Activated CD8-positive, alpha-beta T cell treated with anti-CD3 and anti-CD28 coated beads for 36 hours (primary cell): ENCODE data around the gene IQCE. TPM values are rescaled to one million over a fixed set of nuclear protein-coding genes. Genes with fewer than 3 reads are reported as not detected.
"Not testable (repeated sequence)": the region's sequence is repeated elsewhere in the genome, so short reads cannot be mapped to it uniquely, and the experiment has no call there.

Experiments used
- ATAC-seq: fragments of 200-7000 bp; cut with Tn5 transposase; one replicate; pipeline ENCODE4 v1.10.0; 2021; ENCODE audit warnings: mild to moderate bottlenecking, moderate library complexity
- CTCF ChIA-PET: fragments of 350-600 bp; sonication (Branson Sonifier 250); formaldehyde crosslinking; loops from one replicate; lab custom pipeline; 2021; ENCODE audit warnings: antibody characterized with exemption; lab: Charles Lee
- POLR2A ChIA-PET: fragments of 350-600 bp; sonication (Branson Sonifier 250); formaldehyde crosslinking; loops from one replicate; lab custom pipeline; 2021; ENCODE audit warnings: antibody characterized with exemption; lab: Charles Lee
- DNase-seq: peaks from one replicate; pipeline ENCODE4 v3.0.0-alpha.2; 2020
- H3K27ac Mint-ChIP-seq: one replicate; pipeline ENCODE4 v1.8.0; 2021; ENCODE audit warnings: mild to moderate bottlenecking, mixed read lengths
- H3K27me3 Mint-ChIP-seq: one replicate; pipeline ENCODE4 v1.8.0; 2021; ENCODE audit warnings: mixed read lengths
- H3K36me3 Mint-ChIP-seq: one replicate; pipeline ENCODE4 v1.8.0; 2021; ENCODE audit warnings: low read depth, mixed read lengths
- H3K4me1 Mint-ChIP-seq: one replicate; pipeline ENCODE4 v1.8.0; 2021; ENCODE audit warnings: low read depth, mixed read lengths
- H3K4me3 Mint-ChIP-seq: one replicate; pipeline ENCODE4 v1.8.0; 2021; ENCODE audit warnings: mild to moderate bottlenecking, moderate library complexity, mixed read lengths
- H3K9me3 Mint-ChIP-seq: one replicate; pipeline ENCODE4 v1.8.0; 2021; ENCODE audit warnings: mixed read lengths
- CTCF ChIP-seq: fragments of 200-600 bp; IDR thresholded peaks from one replicate; pipeline ENCODE4 v1.8.0; 2022; ENCODE audit warnings: antibody characterized with exemption, mild to moderate bottlenecking
- intact Hi-C: fragments of 100-400 bp; cut with micrococcal nuclease; formaldehyde crosslinking; loops from one replicate; pipeline ENCODE4 v1.10.0; 2022
- total RNA-seq, 2 experiments: library from RNA; stranded (reverse); gene quantifications; one replicate each; pipeline ENCODE4 v1.2.3, GENCODE V29; 2021

The IQCE gene
- total RNA-seq, 2 experiments from 2014 or later: 4.0 to 4.3 TPM

- H3K27ac Mint-ChIP-seq: no peak overlapping the region
- no peaks in the 10 kb centered on the region for H3K27me3 Mint-ChIP-seq
- H3K4me3 Mint-ChIP-seq: peak overlapping the region; percentile 76
- H3K9me3 Mint-ChIP-seq: no peaks in the 10 kb centered on the region
- CTCF ChIA-PET: interaction anchor here (1.0 to 1.5 kb wide), 3 partner anchors 12 to 91 kb away, joined by 3 to 4 read pairs (median 3); no protein-coding TSS in a partner anchor
- POLR2A ChIA-PET: interaction anchor here (0.9 to 3.0 kb wide), 7 partner anchors 12 to 154 kb away, joined by 3 to 9 read pairs (median 3); no protein-coding TSS in a partner anchor
- H3K4me1 Mint-ChIP-seq: peaks cover 23% of the 10 kb centered on the region
- intact Hi-C loops: loop anchor here (10.0 kb wide), 1 partner anchor 75 kb away; the partner anchor contains the start of gene TTYH3
- ATAC-seq: peak; percentile 8
- no peaks in the 10 kb centered on the region for H3K36me3 Mint-ChIP-seq
- TF ChIP-seq CTCF: no peak
- peak; percentile 45 for DNase-seq
Measured at GRCh38 chr7:2559283-2559950, 638 bp downstream of the IQCE start.

- CTCF ChIA-PET, POLR2A ChIA-PET, H3K9me3 Mint-ChIP-seq: not testable (repeated sequence)
Measured at GRCh38 chr7:2563955-2564354, 5.2 kb downstream of the IQCE start.

DNA sequence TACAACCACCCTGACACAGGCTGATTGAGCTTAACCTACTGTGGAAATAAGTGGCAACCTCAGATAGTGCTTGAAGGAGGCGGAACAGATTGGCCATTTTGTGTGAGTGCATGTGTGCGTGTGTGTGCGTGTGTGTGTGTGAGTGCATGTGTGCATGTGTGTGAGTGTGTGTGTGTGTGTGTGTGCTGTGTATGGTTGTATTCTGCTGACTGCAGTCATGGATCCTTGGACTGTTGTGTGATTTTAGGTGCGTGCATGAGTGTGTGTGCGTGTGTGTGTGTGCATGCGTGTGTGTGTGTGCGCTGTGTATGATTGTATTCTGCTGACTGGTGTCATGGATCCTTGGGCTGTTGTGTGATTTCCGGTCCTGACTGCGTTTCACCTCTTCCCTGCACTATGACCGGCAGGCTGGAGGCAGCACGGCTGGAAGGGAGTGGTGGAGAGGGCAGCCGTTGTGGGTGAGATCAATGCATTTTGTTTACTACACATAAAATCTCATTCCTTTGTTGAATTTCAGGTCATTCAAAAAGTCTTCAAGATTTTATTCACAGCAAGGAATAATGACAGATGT is 6.3 kb downstream of the IQCE start:
- intact Hi-C loops: no loop called here
- no peak for TF ChIP-seq CTCF
- CTCF ChIA-PET: no interaction called here
- H3K27me3 Mint-ChIP-seq: no peaks in the 10 kb centered on the region
- ATAC-seq (no peak), DNase-seq (no peak)
- no peak overlapping the region for H3K4me3 Mint-ChIP-seq
- no peaks in the 10 kb centered on the region for H3K9me3 Mint-ChIP-seq
- H3K36me3 Mint-ChIP-seq: no peaks in the 10 kb centered on the region
- POLR2A ChIA-PET: no interaction called here
- H3K4me1 Mint-ChIP-seq: peaks cover 10% of the 10 kb centered on the region
- no peak overlapping the region for H3K27ac Mint-ChIP-seq

More at GRCh38 chr7:2563955-2564354, 5.2 kb downstream of the IQCE start:
- DNase-seq, H3K4me3 Mint-ChIP-seq, H3K27ac Mint-ChIP-seq, H3K36me3 Mint-ChIP-seq, ATAC-seq, intact Hi-C loops, H3K27me3 Mint-ChIP-seq: not testable (repeated sequence)
- peaks cover 15% of the 10 kb centered on the region for H3K4me1 Mint-ChIP-seq

DNA sequence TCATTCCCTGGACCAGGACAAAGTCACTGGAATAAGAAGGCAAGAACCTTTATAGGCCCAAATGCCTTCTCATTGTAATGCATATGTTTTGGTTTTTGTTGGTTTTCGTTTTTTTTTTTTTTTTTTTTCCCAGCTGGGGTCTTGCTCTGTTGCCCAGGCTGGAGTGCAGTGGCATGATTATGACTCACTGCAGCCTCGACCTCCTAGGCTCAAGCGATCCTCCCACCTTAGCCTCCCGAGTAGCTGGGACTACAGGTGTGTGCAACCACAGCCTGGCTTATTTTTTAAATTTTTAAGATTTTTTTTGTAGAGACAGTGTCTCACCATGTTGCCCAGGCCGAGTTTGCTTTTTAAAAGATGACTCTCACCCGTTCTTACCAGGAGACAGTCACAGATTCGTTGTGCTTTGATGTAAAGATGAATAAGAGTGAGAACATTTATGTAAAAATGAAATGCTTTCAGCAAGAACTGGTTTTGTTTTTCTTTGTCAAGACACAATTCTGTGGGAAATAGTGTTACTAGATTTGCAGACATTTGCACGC is 7.6 kb downstream of the IQCE start:
- ATAC-seq (no peak), DNase-seq (no peak)
- Mint-ChIP-seq H3K36me3 (no peaks in the 10 kb centered on the region), H3K27me3 (no peaks in the 10 kb centered on the region), H3K9me3 (no peaks in the 10 kb centered on the region), H3K27ac (no peak overlapping the region), H3K4me1 (peaks cover 9% of the 10 kb centered on the region), H3K4me3 (no peak overlapping the region)
- POLR2A ChIA-PET: no interaction called here
- no peak for TF ChIP-seq CTCF
- CTCF ChIA-PET: interaction anchor here (1.1 to 1.2 kb wide), 2 partner anchors 42 to 115 kb away, joined by 3 read pairs; no protein-coding TSS in a partner anchor
- intact Hi-C loops: no loop called here

- DNase-seq: no peak
- Mint-ChIP-seq H3K4me1 (peaks cover 8% of the 10 kb centered on the region), H3K36me3 (no peaks in the 10 kb centered on the region), H3K27ac (no peak overlapping the region), H3K9me3 (no peaks in the 10 kb centered on the region), H3K27me3 (no peaks in the 10 kb centered on the region), H3K4me3 (no peak overlapping the region)
- intact Hi-C loops: no loop called here
- TF ChIP-seq CTCF: no peak
- ChIA-PET POLR2A (no interaction called here), CTCF (interaction anchor here (1.1 to 1.2 kb wide), 3 partner anchors 34 to 116 kb away, joined by 3 read pairs; no protein-coding TSS in a partner anchor)
- peak; percentile 34 for ATAC-seq
Measured at GRCh38 chr7:2566890-2567678, 8.3 kb downstream of the IQCE start.
